SK-N-SH treated with all-trans-retinoic acid at 6 μM for 48 hours (cell line): ENCODE measurements around the gene MAP2K4.

ENCODE experiments used
- ARNTL ChIP-seq: fragments of 450-650 bp; formaldehyde crosslinking; IDR thresholded peaks from 2 replicates; pipeline ENCODE4 v1.5.0; 2020; ENCODE audit warnings: low read depth, mild to moderate bottlenecking, moderate library complexity, borderline replicate concordance
- ESRRG ChIP-seq: fragments of 250-450 bp; sonication (Bioruptor Pico); IDR thresholded peaks from 2 replicates; pipeline ENCODE4 v1.6.1; 2021; ENCODE audit warnings: mild to moderate bottlenecking
- GLIS3 ChIP-seq: fragments of 250-450 bp; sonication (Bioruptor Pico); IDR thresholded peaks from 2 replicates; pipeline ENCODE4 v1.5.0; 2020; ENCODE audit warnings: mild to moderate bottlenecking, moderate library complexity
- TCF4 ChIP-seq: fragments of 250-450 bp; sonication (Bioruptor Pico); IDR thresholded peaks from 2 replicates; pipeline ENCODE4 v1.8.0; 2021; ENCODE audit warnings: mild to moderate bottlenecking, moderate library complexity, borderline replicate concordance
- ZC3H10 ChIP-seq: fragments of 250-450 bp; sonication (Bioruptor Pico); IDR thresholded peaks from 2 replicates; pipeline ENCODE4 v1.5.1; 2021; ENCODE audit warnings: mild to moderate bottlenecking, moderate library complexity
- ZFP3 ChIP-seq: fragments of 250-450 bp; sonication (Bioruptor Pico); IDR thresholded peaks from 2 replicates; pipeline ENCODE4 v1.5.0; 2020; ENCODE audit warnings: mild to moderate bottlenecking, moderate library complexity
- ZNF70 ChIP-seq: fragments of 450-650 bp; formaldehyde crosslinking; IDR thresholded peaks from 2 replicates; pipeline ENCODE4 v1.5.0; 2020; ENCODE audit warnings: mild to moderate bottlenecking, moderate library complexity
- TF ChIP-seq, protein P1 (sequence below): fragments of 250-450 bp; sonication (Bioruptor Pico); IDR thresholded peaks from 2 replicates; pipeline ENCODE4 v1.8.0; 2020; ENCODE audit warnings: mild to moderate bottlenecking, moderate library complexity, borderline replicate concordance
- TF ChIP-seq, protein P2 (sequence below): fragments of 250-450 bp; sonication (Bioruptor Pico); IDR thresholded peaks from 2 replicates; pipeline ENCODE4 v1.8.0; 2021; ENCODE audit warnings: low read depth, mild to moderate bottlenecking, moderate library complexity, borderline replicate concordance

DNA sequence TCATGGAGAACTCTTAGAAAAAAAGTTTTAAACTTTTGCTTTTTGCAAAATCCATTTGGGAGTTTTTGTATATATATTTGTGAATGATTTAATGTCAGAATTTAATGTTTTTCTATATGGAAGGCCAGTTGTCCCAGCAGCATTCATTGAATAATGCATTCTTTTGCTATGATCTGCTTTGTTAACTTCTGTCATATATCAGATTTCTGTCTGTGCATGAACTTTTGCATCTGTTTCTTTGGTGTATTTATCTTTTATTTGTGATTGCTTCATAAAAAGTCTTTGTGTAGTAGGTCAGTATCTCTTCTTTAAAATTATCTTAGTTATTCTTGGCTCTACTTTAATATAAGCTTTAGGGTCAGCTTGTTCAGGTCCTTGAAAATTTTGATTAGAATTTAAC, 84.2 kb downstream of the MAP2K4 start:
- TF ChIP-seq ARNTL (CRISPR knock-in tag) (no peak), ZC3H10 (CRISPR knock-in tag) (no peak), GLIS3 (CRISPR knock-in tag) (no peak), TCF4 (CRISPR knock-in tag) (no peak), ZFP3 (CRISPR knock-in tag) (no peak), ZNF70 (no peak), ESRRG (CRISPR knock-in tag) (no peak)
- TF ChIP-seq, protein P1, sequence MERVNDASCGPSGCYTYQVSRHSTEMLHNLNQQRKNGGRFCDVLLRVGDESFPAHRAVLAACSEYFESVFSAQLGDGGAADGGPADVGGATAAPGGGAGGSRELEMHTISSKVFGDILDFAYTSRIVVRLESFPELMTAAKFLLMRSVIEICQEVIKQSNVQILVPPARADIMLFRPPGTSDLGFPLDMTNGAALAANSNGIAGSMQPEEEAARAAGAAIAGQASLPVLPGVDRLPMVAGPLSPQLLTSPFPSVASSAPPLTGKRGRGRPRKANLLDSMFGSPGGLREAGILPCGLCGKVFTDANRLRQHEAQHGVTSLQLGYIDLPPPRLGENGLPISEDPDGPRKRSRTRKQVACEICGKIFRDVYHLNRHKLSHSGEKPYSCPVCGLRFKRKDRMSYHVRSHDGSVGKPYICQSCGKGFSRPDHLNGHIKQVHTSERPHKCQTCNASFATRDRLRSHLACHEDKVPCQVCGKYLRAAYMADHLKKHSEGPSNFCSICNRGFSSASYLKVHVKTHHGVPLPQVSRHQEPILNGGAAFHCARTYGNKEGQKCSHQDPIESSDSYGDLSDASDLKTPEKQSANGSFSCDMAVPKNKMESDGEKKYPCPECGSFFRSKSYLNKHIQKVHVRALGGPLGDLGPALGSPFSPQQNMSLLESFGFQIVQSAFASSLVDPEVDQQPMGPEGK (CRISPR knock-in tag): no peak
- TF ChIP-seq, protein P2, sequence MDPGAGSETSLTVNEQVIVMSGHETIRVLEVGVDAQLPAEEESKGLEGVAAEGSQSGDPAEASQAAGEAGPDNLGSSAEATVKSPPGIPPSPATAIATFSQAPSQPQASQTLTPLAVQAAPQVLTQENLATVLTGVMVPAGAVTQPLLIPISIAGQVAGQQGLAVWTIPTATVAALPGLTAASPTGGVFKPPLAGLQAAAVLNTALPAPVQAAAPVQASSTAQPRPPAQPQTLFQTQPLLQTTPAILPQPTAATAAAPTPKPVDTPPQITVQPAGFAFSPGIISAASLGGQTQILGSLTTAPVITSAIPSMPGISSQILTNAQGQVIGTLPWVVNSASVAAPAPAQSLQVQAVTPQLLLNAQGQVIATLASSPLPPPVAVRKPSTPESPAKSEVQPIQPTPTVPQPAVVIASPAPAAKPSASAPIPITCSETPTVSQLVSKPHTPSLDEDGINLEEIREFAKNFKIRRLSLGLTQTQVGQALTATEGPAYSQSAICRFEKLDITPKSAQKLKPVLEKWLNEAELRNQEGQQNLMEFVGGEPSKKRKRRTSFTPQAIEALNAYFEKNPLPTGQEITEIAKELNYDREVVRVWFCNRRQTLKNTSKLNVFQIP (CRISPR knock-in tag): no peak
